ENCODE results near the gene GSTK1.

Gene GSTK1

DNA sequence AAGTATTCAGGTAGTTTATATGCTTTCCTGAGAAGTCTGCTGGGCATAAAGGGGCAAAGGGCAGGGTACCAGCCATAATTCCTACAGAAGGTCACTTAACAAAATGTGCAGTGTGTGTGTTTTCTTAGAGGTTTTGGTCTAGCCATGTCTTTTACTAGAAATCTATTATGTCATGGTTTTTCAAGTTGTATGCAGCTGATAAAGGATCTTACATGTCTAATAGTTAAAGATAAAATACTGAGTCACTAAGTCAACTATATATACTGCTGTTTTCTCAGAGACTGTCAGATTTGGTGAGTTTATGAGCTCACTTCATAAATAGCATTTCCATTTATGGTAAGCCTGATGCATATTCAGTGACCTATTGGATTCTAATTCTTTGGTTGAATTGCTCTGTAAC lies 32.6 kb downstream of the GSTK1 start:
- ChIA-PET CTCF (interaction anchor here (2.6 to 3.0 kb wide), 2 partner anchors 10 to 55 kb away, joined by 10 to 20 read pairs; no protein-coding TSS in a partner anchor), POLR2A (no interaction called here)
- TF ChIP-seq, protein P1, sequence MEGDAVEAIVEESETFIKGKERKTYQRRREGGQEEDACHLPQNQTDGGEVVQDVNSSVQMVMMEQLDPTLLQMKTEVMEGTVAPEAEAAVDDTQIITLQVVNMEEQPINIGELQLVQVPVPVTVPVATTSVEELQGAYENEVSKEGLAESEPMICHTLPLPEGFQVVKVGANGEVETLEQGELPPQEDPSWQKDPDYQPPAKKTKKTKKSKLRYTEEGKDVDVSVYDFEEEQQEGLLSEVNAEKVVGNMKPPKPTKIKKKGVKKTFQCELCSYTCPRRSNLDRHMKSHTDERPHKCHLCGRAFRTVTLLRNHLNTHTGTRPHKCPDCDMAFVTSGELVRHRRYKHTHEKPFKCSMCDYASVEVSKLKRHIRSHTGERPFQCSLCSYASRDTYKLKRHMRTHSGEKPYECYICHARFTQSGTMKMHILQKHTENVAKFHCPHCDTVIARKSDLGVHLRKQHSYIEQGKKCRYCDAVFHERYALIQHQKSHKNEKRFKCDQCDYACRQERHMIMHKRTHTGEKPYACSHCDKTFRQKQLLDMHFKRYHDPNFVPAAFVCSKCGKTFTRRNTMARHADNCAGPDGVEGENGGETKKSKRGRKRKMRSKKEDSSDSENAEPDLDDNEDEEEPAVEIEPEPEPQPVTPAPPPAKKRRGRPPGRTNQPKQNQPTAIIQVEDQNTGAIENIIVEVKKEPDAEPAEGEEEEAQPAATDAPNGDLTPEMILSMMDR (IDR thresholded peaks at IDR 0.05; ENCODE audit: control extremely low read depth, extremely low read depth, low read depth, missing control alignments), result no peak
- no peak for DNase-seq (ENCODE audit: extremely low spot score)

DNA sequence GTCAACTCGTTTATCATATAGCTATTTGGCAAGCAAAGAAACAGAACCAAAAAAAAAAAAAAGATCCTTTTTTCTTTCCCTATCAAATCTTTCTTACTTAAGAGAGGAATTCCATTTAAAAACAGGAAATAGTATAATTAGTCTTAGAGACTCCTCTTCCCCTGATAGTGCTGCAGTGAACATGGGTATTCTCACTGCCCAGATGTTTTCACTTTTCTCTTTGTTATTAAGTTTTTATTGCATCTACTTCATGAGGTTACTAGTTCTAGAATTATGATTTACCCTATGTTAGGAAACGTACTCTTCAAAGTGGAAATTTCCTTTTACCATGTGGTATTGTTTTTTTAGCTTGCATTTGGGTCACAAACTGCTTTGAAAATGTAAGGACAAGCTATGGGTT lies 33.4 kb downstream of the GSTK1 start:
- CTCF ChIA-PET, result interaction anchor here (1.1 to 3.0 kb wide), 4 partner anchors 8 to 56 kb away, joined by 4 to 20 read pairs (median 8); partner anchors contain the start of gene CASP2
- TF ChIP-seq, protein P1 (IDR thresholded peaks at IDR 0.05; ENCODE audit: control extremely low read depth, extremely low read depth, low read depth, missing control alignments), result no peak
- POLR2A ChIA-PET, result interaction anchor here (0.7 kb wide), 1 partner anchor 9 kb away, joined by 3 read pairs; the partner anchor contains the start of gene CASP2
- DNase-seq (ENCODE audit: extremely low spot score), result no peak

GRCh38 chr7:143299346-143299745 lies 36.1 kb downstream of the GSTK1 start:
- POLR2A ChIA-PET, result interaction anchor here (0.7 to 1.1 kb wide), 2 partner anchors 10 to 17 kb away, joined by 3 to 21 read pairs; partner anchors contain the start of gene CLCN1
- no peak for DNase-seq (ENCODE audit: extremely low spot score)
- TF ChIP-seq, protein P1 (IDR thresholded peaks at IDR 0.05; ENCODE audit: control extremely low read depth, extremely low read depth, low read depth, missing control alignments), result no peak
- CTCF ChIA-PET, result interaction anchor here (0.7 to 4.7 kb wide), 12 partner anchors 9 to 603 kb away, joined by 3 to 33 read pairs (median 4); partner anchors contain the start of genes CASP2, CLCN1 and TCAF1

GRCh38 chr7:143299840-143300239 lies 36.6 kb downstream of the GSTK1 start:
- ChIA-PET CTCF (interaction anchor here (0.7 to 4.7 kb wide), 14 partner anchors 9 to 602 kb away, joined by 3 to 33 read pairs (median 4); partner anchors contain the start of genes CASP2, CLCN1 and TCAF1), POLR2A (interaction anchor here (0.7 to 1.1 kb wide), 2 partner anchors 10 to 16 kb away, joined by 3 to 21 read pairs; partner anchors contain the start of gene CLCN1)
- TF ChIP-seq, protein P1 (IDR thresholded peaks at IDR 0.05; ENCODE audit: control extremely low read depth, extremely low read depth, low read depth, missing control alignments), result peak; percentile 29
- no peak for DNase-seq (ENCODE audit: extremely low spot score)

DNA sequence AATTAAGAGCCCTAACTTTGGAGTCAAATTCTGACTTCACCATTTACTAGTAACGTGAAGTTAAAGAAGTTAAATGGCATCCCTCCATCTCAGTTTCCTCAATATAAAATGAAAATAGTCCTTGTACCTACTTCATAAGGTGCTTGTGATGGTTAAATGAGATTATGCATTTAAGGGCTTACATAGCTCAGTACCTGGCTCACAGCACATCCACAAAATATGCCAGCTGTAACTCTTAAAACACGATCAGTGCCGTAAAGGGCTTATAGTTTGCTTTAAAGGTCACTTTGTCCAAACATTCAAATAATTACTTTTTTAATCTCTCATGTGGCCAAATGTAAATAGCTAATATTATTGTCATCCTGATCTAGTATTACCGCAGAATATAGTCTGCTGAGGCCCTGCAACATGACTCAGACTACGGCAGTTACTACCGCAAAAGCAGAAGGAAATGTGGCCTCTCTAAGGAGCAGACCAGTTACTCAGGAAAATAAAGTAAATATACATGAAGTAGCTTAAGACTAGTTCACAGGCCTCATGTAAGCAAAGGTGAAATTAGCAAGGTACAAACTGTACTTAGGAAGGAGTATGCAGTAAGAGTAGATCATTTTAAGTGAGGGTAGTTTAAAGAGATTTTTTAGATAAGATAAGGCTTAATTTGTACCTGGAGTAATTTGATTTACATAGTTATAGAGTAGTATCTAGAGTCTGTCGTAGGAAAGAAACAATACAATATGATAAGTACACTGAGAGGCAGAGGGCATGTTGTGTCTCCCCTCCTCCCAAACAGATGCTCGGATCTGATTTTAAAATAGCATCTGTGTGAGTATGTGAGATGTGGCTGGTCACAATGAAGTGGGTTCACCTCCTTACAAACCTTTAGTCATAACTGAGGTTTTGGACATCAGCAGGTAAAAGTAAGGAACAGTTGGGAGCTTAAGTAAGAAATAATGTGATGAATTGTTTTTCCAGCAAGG lies 38.0 kb downstream of the GSTK1 start:
- POLR2A ChIA-PET, result no interaction called here
- TF ChIP-seq, protein P1 (IDR thresholded peaks at IDR 0.05; ENCODE audit: control extremely low read depth, extremely low read depth, low read depth, missing control alignments), result no peak
- CTCF ChIA-PET, result interaction anchor here (1.4 to 4.7 kb wide), 6 partner anchors 8 to 133 kb away, joined by 3 to 33 read pairs (median 13); partner anchors contain the start of gene CASP2
- DNase-seq (ENCODE audit: extremely low spot score), result no peak

DNA sequence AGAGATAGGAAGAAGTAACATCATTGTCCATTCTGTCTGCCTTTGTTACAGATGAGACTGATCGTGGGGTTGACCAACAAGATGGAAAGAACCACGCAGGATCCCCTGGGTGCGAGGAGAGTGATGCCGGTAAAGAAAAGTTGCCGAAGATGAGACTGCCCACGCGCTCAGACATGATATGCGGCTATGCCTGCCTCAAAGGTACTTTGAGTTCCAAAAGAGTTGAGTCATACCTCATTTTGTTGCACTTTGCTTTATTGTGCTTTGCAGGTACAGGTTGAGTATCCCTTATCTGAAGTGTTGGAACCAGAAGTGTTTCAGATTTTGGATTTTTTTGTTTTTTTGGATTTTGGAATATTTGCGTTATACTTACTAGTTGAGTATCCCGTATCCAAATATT lies 40.5 kb downstream of the GSTK1 start:
- POLR2A ChIA-PET, result no interaction called here

More for the DNA sequence above, 40.5 kb downstream of the GSTK1 start:
- CTCF ChIA-PET, result interaction anchor here (1.5 to 3.9 kb wide), 2 partner anchors 13 to 63 kb away, joined by 3 to 33 read pairs; no protein-coding TSS in a partner anchor
- no peak for DNase-seq (ENCODE audit: extremely low spot score)
- TF ChIP-seq, protein P1 (IDR thresholded peaks at IDR 0.05; ENCODE audit: control extremely low read depth, extremely low read depth, low read depth, missing control alignments), result no peak

Measured in GM10248 (cell line).